ENCODE measurements around the gene ZNF57.

- TF ChIP-seq ZNF695 (CRISPR knock-in tag; IDR thresholded peaks at IDR 0.05) (no peak), FOXA1 (IDR thresholded peaks at IDR 0.05; ENCODE audit: borderline replicate concordance) (no peak), ID3 (CRISPR knock-in tag; IDR thresholded peaks at IDR 0.05) (no peak), ID3 (tag; IDR thresholded peaks at IDR 0.05) (no peak; the same call in 1 of the 2 replicates), ZNF274 (IDR thresholded peaks at IDR 0.05; ENCODE audit: borderline replicate concordance, low read depth, low read length) (no peak), POLR2AphosphoS5 (IDR thresholded peaks at IDR 0.05; ENCODE audit: control insufficient read depth, insufficient read depth, low read depth, low read length) (no peak), CBX2 (IDR thresholded peaks at IDR 0.05; ENCODE audit: insufficient read depth, low read length, poor library complexity, severe bottlenecking) (no peak), PRDM10 (IDR thresholded peaks at IDR 0.05; ENCODE audit: partially characterized antibody) (no peak), EP300 (IDR thresholded peaks at IDR 0.05; ENCODE audit: low read length) (peak; percentile 21; the same call in 1 of the 2 replicates), ZNF398 (CRISPR knock-in tag; IDR thresholded peaks at IDR 0.05) (no peak), ZNF253 (CRISPR knock-in tag; conservative IDR thresholded peaks at IDR 0.05) (peak; percentile 62; the same call in 1 of the 2 replicates), RFX5 (IDR thresholded peaks at IDR 0.05; ENCODE audit: low read depth, low read length) (peak; percentile 59; the same call in 1 of the 2 replicates), ATF2 (CRISPR knock-in tag; IDR thresholded peaks at IDR 0.05) (peak; percentile 98), PTTG1 (tag; IDR thresholded peaks at IDR 0.05; ENCODE audit: low read depth) (no peak)
These were observed 61.4 kb downstream of the ZNF57 start for GRCh38 chr19:2962018-2962670.

Measured in K562 (cell line).